OCI-LY7 (cell line): ENCODE results near the gene ANKFY1. TPM values are rescaled to one million over a fixed set of nuclear protein-coding genes. Genes with fewer than 3 reads are reported as not detected.

ENCODE experiments used
- BruUV-seq: library from RNA; stranded (reverse); fragments of 400-500 nt; replicated peaks from 2 replicates; lab custom pipeline; 2021; lab: Mats Ljungman, UMichigan
- CTCF ChIA-PET: fragments of 300-600 bp; sonication (Branson Sonifier 250); formaldehyde crosslinking; loops from one replicate; lab custom pipeline; 2022; ENCODE audit warnings: antibody characterized with exemption; ENCODE audit not compliant: unreplicated experiment; lab: Charles Lee
- POLR2A ChIA-PET: fragments of 300-600 bp; sonication (Branson Sonifier 250); formaldehyde crosslinking; loops from one replicate; lab custom pipeline; 2022; ENCODE audit warnings: antibody characterized with exemption; lab: Charles Lee
- DNase-seq: peaks from one replicate; pipeline ENCODE4 v3.0.0-alpha.2; 2015; ENCODE audit warnings: low spot score
- H2AFZ ChIP-seq: fragments of 200-600 bp; sonication (generic), shearing (Covaris generic); 2 replicates; pipeline ENCODE4 v1.6.1; 2014; ENCODE audit warnings: mild to moderate bottlenecking, antibody characterized with exemption, low read length, moderate library complexity
- H3K27ac ChIP-seq: fragments of 200-600 bp; sonication (generic); 2 replicates; pipeline ENCODE4 v1.5.1; 2014; ENCODE audit warnings: mixed run types, low read depth, mild to moderate bottlenecking, moderate library complexity, low read length, inconsistent platforms; ENCODE audit not compliant: poor library complexity, severe bottlenecking
- H3K36me3 ChIP-seq: fragments of 200-600 bp; sonication (generic); 2 replicates; pipeline ENCODE4 v1.6.1; 2014; ENCODE audit warnings: mild to moderate bottlenecking, antibody characterized with exemption, low read length, moderate library complexity, mixed read lengths; ENCODE audit not compliant: insufficient read depth
- H3K4me1 ChIP-seq: fragments of 200-600 bp; sonication (generic); 2 replicates; pipeline ENCODE4 v1.5.1; 2014; ENCODE audit warnings: mild to moderate bottlenecking, low read length; ENCODE audit not compliant: insufficient read depth, poor library complexity, severe bottlenecking
- H3K4me2 ChIP-seq: fragments of 200-600 bp; sonication (generic); 2 replicates; pipeline ENCODE4 v1.6.1; 2014; ENCODE audit warnings: mild to moderate bottlenecking, low read length
- H3K4me3 ChIP-seq: fragments of 200-600 bp; sonication (generic); 2 replicates; pipeline ENCODE4 v1.5.1; 2014; ENCODE audit warnings: mild to moderate bottlenecking, low read depth, low read length; ENCODE audit not compliant: poor library complexity, severe bottlenecking
- H3K79me2 ChIP-seq: fragments of 200-600 bp; sonication (generic); 2 replicates; pipeline ENCODE4 v1.6.1; 2016; ENCODE audit warnings: low read depth, mild to moderate bottlenecking, low read length, moderate library complexity, mixed read lengths; ENCODE audit not compliant: insufficient read depth
- H3K9me2 ChIP-seq: fragments of 200-600 bp; sonication (generic); 2 replicates; pipeline ENCODE4 v1.6.1; 2016; ENCODE audit warnings: mild to moderate bottlenecking, low read length, mixed read lengths; ENCODE audit not compliant: insufficient read depth
- H3K9me3 ChIP-seq: fragments of 200-600 bp; sonication (generic); 2 replicates; pipeline ENCODE4 v1.6.1; 2014; ENCODE audit warnings: mild to moderate bottlenecking, mixed run types, low read length, mixed read lengths
- H4K20me1 ChIP-seq: fragments of 200-600 bp; sonication (generic); 2 replicates; pipeline ENCODE4 v1.6.1; 2014; ENCODE audit warnings: mild to moderate bottlenecking, antibody characterized with exemption, low read length, moderate library complexity, mixed read lengths; ENCODE audit not compliant: insufficient read depth
- EZH2phosphoT487 ChIP-seq: fragments of 200-600 bp; sonication (generic); IDR thresholded peaks from 2 replicates; pipeline ENCODE4 v1.6.1; 2018; ENCODE audit warnings: low read depth, borderline replicate concordance, mild to moderate bottlenecking, mixed run types, antibody characterized with exemption, low read length, moderate library complexity, mixed read lengths
- intact Hi-C: fragments of 100-400 bp; cut with micrococcal nuclease; formaldehyde crosslinking; loops from one replicate; pipeline ENCODE4 v1.10.0; 2022; ENCODE audit not compliant: unreplicated experiment
- total RNA-seq, 2 experiments: library from RNA; depleted of rRNA in 1 of 2; stranded (reverse); fragments of >200 nt in 1 of 2; shearing (Covaris generic) in 1 of 2; gene quantifications; 2 replicates each; pipeline ENCODE4 v1.2.3, GENCODE V29; 2014 to 2022
- TF ChIP-seq, protein P1 (sequence below): fragments of 200-600 bp; sonication (generic); conservative IDR thresholded peaks from 2 replicates; pipeline ENCODE4 v1.5.1; 2014; ENCODE audit warnings: mild to moderate bottlenecking, antibody characterized with exemption, low read length, moderate library complexity, mixed read lengths

ANKFY1 gene
- total RNA-seq, 2 experiments from 2014 or later = 25.9 to 56.7 TPM

- H4K20me1 ChIP-seq = peaks cover 13% of the 10 kb centered on the region; the same call in 1 of the 2 replicates
- H3K36me3 ChIP-seq = peaks cover 49% of the 10 kb centered on the region
- BruUV-seq = TSS peak; percentile 23
- ChIA-PET POLR2A (interaction anchor here (0.5 kb wide), 1 partner anchor 190 kb away, joined by 3 read pairs; no protein-coding TSS in a partner anchor), CTCF (no interaction called here)
- H3K9me3 ChIP-seq = no peaks in the 10 kb centered on the region
- no peak for DNase-seq
- peaks cover 19% of the 10 kb centered on the region for H3K4me1 ChIP-seq
- peaks cover 20% of the 10 kb centered on the region for H3K79me2 ChIP-seq
- TF ChIP-seq, protein P1, sequence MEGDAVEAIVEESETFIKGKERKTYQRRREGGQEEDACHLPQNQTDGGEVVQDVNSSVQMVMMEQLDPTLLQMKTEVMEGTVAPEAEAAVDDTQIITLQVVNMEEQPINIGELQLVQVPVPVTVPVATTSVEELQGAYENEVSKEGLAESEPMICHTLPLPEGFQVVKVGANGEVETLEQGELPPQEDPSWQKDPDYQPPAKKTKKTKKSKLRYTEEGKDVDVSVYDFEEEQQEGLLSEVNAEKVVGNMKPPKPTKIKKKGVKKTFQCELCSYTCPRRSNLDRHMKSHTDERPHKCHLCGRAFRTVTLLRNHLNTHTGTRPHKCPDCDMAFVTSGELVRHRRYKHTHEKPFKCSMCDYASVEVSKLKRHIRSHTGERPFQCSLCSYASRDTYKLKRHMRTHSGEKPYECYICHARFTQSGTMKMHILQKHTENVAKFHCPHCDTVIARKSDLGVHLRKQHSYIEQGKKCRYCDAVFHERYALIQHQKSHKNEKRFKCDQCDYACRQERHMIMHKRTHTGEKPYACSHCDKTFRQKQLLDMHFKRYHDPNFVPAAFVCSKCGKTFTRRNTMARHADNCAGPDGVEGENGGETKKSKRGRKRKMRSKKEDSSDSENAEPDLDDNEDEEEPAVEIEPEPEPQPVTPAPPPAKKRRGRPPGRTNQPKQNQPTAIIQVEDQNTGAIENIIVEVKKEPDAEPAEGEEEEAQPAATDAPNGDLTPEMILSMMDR = no peak
- TF ChIP-seq EZH2phosphoT487 = no peak
- no peak overlapping the region for H2AFZ ChIP-seq
- H3K4me2 ChIP-seq = no peak overlapping the region
- no peaks in the 10 kb centered on the region for H3K9me2 ChIP-seq
- intact Hi-C loops = no loop called here
- no peak overlapping the region for H3K27ac ChIP-seq
- no peak overlapping the region for H3K4me3 ChIP-seq
These were observed 2.8 kb upstream of the ANKFY1 start for GRCh38 chr17:4266550-4266949.

DNA sequence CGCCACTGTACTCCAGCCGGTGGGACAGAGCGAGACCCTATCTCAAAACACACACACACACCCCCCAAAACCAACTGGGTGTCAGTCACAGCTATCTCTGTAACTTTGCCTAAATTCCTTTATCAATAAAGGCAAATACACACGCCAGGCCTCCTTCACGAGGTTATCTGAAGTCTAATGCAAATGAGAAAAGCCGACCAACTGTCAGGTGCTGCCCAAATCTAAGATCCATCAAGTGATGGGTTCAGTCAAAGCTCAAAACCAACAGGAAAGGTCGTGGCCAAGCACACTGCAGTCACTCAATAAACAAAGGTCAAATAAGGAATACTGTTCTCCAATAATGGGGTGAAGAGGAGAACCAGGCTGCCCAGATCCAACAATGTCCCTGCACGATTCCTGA, 1.1 kb downstream of the ANKFY1 start:
- H3K4me1 ChIP-seq = peaks cover 19% of the 10 kb centered on the region
- peak overlapping the region; percentile 96 for H3K4me2 ChIP-seq
- no TSS peak for BruUV-seq
- H3K36me3 ChIP-seq = peaks cover 36% of the 10 kb centered on the region
- TF ChIP-seq EZH2phosphoT487 = no peak
- TF ChIP-seq, protein P1 = no peak
- H3K79me2 ChIP-seq = peaks cover 57% of the 10 kb centered on the region
- no peak overlapping the region for H2AFZ ChIP-seq
- peak overlapping the region; percentile 53 for H3K27ac ChIP-seq
- CTCF ChIA-PET = interaction anchor here (0.9 kb wide), 1 partner anchor 143 kb away, joined by 4 read pairs; no protein-coding TSS in a partner anchor
- POLR2A ChIA-PET = no interaction called here
- no peaks in the 10 kb centered on the region for H3K9me3 ChIP-seq
- no peaks in the 10 kb centered on the region for H3K9me2 ChIP-seq
- peaks cover 20% of the 10 kb centered on the region; the same call in 1 of the 2 replicates for H4K20me1 ChIP-seq
- H3K4me3 ChIP-seq = peak overlapping the region; percentile 97
- no peak for DNase-seq
- intact Hi-C loops = loop anchor here (5.0 kb wide), 1 partner anchor 105 kb away; the partner anchor contains the start of gene UBE2G1

DNA sequence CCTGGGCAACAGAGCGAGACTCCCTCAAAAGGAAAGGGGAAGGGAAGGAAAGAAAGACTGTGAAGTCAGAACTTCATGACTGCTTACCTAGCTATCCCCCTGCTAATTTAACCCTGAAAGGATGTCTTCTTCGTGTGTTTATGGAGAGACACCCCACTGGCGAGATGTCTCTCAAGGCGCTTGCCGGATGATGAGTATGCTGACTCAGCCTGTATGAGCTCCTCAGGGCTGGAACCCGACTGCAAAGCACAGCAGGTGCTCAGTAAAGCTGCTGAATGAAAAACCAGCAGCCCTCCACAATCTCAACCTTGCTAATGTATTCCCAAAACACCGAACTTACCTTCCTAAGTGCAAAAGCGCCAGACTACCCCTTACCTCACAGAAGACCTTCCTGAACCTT, 2.3 kb downstream of the ANKFY1 start:
- intact Hi-C loops = loop anchor here (5.0 kb wide), 1 partner anchor 106 kb away; the partner anchor contains the start of gene UBE2G1
- BruUV-seq = no TSS peak
- TF ChIP-seq, protein P1 = no peak
- TF ChIP-seq EZH2phosphoT487 = no peak

More for the DNA sequence above, 2.3 kb downstream of the ANKFY1 start:
- Histone ChIP-seq H3K9me3 (no peaks in the 10 kb centered on the region), H3K4me1 (peaks cover 19% of the 10 kb centered on the region), H3K9me2 (no peaks in the 10 kb centered on the region), H3K27ac (no peak overlapping the region), H3K79me2 (peaks cover 70% of the 10 kb centered on the region), H3K4me3 (no peak overlapping the region), H2AFZ (no peak overlapping the region), H4K20me1 (peaks cover 22% of the 10 kb centered on the region; the same call in 1 of the 2 replicates), H3K36me3 (peaks cover 34% of the 10 kb centered on the region), H3K4me2 (peak overlapping the region; percentile 96; the same call in 1 of the 2 replicates)
- CTCF ChIA-PET = no interaction called here
- POLR2A ChIA-PET = interaction anchor here (0.9 to 1.8 kb wide), 2 partner anchors 14 to 45 kb away, joined by 3 to 4 read pairs; no protein-coding TSS in a partner anchor
- no peak for DNase-seq
